ENCODE measurements around the gene ITPKC. TPM values are rescaled to one million over a fixed set of nuclear protein-coding genes. Genes with fewer than 3 reads are reported as not detected.

The ITPKC gene
- total and polyA plus RNA-seq, 2 experiments from 2014 or later = 5.3 to 12.6 TPM

DNA sequence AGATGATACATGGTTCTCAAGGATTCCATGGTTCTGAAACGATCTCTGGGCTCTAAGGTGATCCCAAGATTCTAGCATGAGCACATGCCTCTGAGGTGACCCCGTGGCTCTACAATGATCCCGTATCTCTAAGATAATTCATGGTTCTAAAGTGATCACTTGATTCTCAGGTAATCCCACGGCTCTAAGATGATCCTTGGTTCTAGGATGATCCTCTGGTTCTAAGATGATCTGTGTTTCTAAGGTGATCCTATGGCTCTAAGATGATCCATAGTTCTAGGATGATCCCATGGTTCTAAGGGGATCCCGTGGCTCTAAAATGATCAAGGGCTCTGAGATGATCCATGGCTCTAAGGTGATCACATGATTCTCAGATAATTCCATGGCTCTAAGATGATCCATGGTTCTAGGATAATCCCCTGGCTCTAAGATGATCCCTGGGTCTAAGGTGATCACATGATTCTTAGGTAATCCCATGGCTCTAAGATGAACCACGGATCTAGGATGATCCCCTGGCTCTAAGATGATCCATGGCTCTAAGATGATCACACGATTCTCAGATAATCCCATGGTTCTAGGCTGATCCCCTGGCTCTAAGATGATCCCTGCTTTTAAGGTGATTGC is 47.8 kb upstream of the ITPKC start:
- Histone ChIP-seq H3K36me3 (ENCODE audit: insufficient read depth) (peaks cover 8% of the 10 kb centered on the region; the same call in 1 of the 2 replicates), H4K20me1 (replicated peaks; ENCODE audit: insufficient read depth) (no peaks in the 10 kb centered on the region), H3K9me2 (ENCODE audit: insufficient read depth) (no peaks in the 10 kb centered on the region), H2AFZ (no peak overlapping the region), H3K4me2 (no peak overlapping the region), H3F3A (replicated peaks; ENCODE audit: low read depth) (no peaks in the 10 kb centered on the region), H3K4me3 (no peak overlapping the region), H3K27ac (ENCODE audit: low read depth) (no peak overlapping the region), H3K4me1 (ENCODE audit: insufficient read depth) (no peaks in the 10 kb centered on the region), H3K27me3 (ENCODE audit: insufficient read depth) (no peaks in the 10 kb centered on the region), H3K79me2 (replicated peaks; ENCODE audit: insufficient read depth) (no peaks in the 10 kb centered on the region)
- Mint-ChIP-seq H3K27ac (no peak overlapping the region), H3K9me3 (no peaks in the 10 kb centered on the region), H3K4me1 (no peaks in the 10 kb centered on the region), H3K36me3 (ENCODE audit: low read depth) (peaks cover 28% of the 10 kb centered on the region), H3K27me3 (ENCODE audit: insufficient read depth, low read depth, poor library complexity) (peaks cover 2% of the 10 kb centered on the region), H3K4me3 (no peak overlapping the region)
- DNase-seq (ENCODE audit: low spot score) (no peak), ATAC-seq (no peak)
- no peak for TF ChIP-seq CTCF (conservative IDR thresholded peaks at IDR 0.05; ENCODE audit: low read depth in 2 of 2)
- TF ChIP-seq ZNF462 (CRISPR knock-in tag; IDR thresholded peaks at IDR 0.05) = no peak
- no peak for TF ChIP-seq ZNF114 (CRISPR knock-in tag; IDR thresholded peaks at IDR 0.05)
- TF ChIP-seq ZNF331 (CRISPR knock-in tag; IDR thresholded peaks at IDR 0.05; ENCODE audit: low read depth) = no peak
- no peak for TF ChIP-seq EZH2phosphoT487 (IDR thresholded peaks at IDR 0.05; ENCODE audit: unreplicated experiment)
- TF ChIP-seq, protein P1, sequence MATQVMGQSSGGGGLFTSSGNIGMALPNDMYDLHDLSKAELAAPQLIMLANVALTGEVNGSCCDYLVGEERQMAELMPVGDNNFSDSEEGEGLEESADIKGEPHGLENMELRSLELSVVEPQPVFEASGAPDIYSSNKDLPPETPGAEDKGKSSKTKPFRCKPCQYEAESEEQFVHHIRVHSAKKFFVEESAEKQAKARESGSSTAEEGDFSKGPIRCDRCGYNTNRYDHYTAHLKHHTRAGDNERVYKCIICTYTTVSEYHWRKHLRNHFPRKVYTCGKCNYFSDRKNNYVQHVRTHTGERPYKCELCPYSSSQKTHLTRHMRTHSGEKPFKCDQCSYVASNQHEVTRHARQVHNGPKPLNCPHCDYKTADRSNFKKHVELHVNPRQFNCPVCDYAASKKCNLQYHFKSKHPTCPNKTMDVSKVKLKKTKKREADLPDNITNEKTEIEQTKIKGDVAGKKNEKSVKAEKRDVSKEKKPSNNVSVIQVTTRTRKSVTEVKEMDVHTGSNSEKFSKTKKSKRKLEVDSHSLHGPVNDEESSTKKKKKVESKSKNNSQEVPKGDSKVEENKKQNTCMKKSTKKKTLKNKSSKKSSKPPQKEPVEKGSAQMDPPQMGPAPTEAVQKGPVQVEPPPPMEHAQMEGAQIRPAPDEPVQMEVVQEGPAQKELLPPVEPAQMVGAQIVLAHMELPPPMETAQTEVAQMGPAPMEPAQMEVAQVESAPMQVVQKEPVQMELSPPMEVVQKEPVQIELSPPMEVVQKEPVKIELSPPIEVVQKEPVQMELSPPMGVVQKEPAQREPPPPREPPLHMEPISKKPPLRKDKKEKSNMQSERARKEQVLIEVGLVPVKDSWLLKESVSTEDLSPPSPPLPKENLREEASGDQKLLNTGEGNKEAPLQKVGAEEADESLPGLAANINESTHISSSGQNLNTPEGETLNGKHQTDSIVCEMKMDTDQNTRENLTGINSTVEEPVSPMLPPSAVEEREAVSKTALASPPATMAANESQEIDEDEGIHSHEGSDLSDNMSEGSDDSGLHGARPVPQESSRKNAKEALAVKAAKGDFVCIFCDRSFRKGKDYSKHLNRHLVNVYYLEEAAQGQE (IDR thresholded peaks at IDR 0.05; ENCODE audit: unreplicated experiment) = no peak
- TF ChIP-seq JUNB (IDR thresholded peaks at IDR 0.05; ENCODE audit: unreplicated experiment) = no peak
- no peak for TF ChIP-seq STAT1 (IDR thresholded peaks at IDR 0.05; ENCODE audit: unreplicated experiment)
- TF ChIP-seq EZH2 (IDR thresholded peaks at IDR 0.05; ENCODE audit: low read depth, unreplicated experiment) = no peak

Data from GM23338 (cell line).